Coronary artery (tissue), 2 donors: Measurements from ENCODE around the gene CRADD.

Source experiments
- DNase-seq: peaks from one replicate; pipeline ENCODE4 v3.0.0-alpha.2; 2017; ENCODE audit warnings: low spot score
- H3K27ac ChIP-seq, 2 donors: fragments of 200-600 bp; sonication (generic); one replicate each; pipeline ENCODE4 v1.5.1; 2016 to 2019
- H3K4me3 ChIP-seq: fragments of 200-600 bp; sonication (generic); 2 replicates; pipeline ENCODE4 v1.5.1; 2016; ENCODE audit warnings: mild to moderate bottlenecking, moderate library complexity
- CTCF ChIP-seq: fragments of 200-600 bp; sonication (generic); IDR thresholded peaks from one replicate; pipeline ENCODE4 v1.5.1; 2019; ENCODE audit warnings: antibody characterized with exemption

The CRADD gene

GRCh38 chr12:93888964-93889363, 211.8 kb downstream of the CRADD start:
- no peak for DNase-seq
- no peak overlapping the region for H3K4me3 ChIP-seq
- no peak for TF ChIP-seq CTCF
- no peak overlapping the region for H3K27ac ChIP-seq

GRCh38 chr12:93889516-93890212, 212.5 kb downstream of the CRADD start:
- no peak for TF ChIP-seq CTCF
- Histone ChIP-seq H3K4me3 (no peak overlapping the region), H3K27ac (no peak overlapping the region)
- no peak for DNase-seq

GRCh38 chr12:93892423-93893268, 215.5 kb downstream of the CRADD start:
- Histone ChIP-seq H3K27ac (no peak overlapping the region), H3K4me3 (no peak overlapping the region)
- no peak for TF ChIP-seq CTCF
- no peak for DNase-seq

- Histone ChIP-seq H3K27ac (peak overlapping the region; percentile 88 to 89), H3K4me3 (peak overlapping the region; percentile 51)
- no peak for TF ChIP-seq CTCF
- peak; percentile 92 for DNase-seq
Observed at GRCh38 chr12:93894391-93895088, 217.4 kb downstream of the CRADD start.

GRCh38 chr12:93895089-93895445, 217.9 kb downstream of the CRADD start:
- no peak for TF ChIP-seq CTCF
- no peak for DNase-seq
- peak overlapping the region; percentile 88 to 89 for H3K27ac ChIP-seq
- H3K4me3 ChIP-seq, result peak overlapping the region; percentile 51

- no peak for DNase-seq
- no peak overlapping the region for H3K4me3 ChIP-seq
- no peak for TF ChIP-seq CTCF
- no peak overlapping the region for H3K27ac ChIP-seq
Observed at GRCh38 chr12:93896427-93896826, 219.3 kb downstream of the CRADD start.
